ENCODE measurements around the gene PITPNM3. TPM values are rescaled to one million over a fixed set of nuclear protein-coding genes. Genes with fewer than 3 reads are reported as not detected.

Gene PITPNM3
- total RNA-seq, 1 donor: 1.8 TPM

- no peak overlapping the region for H2AFZ ChIP-seq (ENCODE audit: low read length)
- peaks cover 9% of the 10 kb centered on the region for H3K4me1 ChIP-seq (ENCODE audit: insufficient read depth, low read length)
- H3K9me3 ChIP-seq (ENCODE audit: low read depth, low read length): no peaks in the 10 kb centered on the region
- H3K27me3 ChIP-seq (ENCODE audit: insufficient read depth, low read length): peaks cover 4% of the 10 kb centered on the region
- no peaks in the 10 kb centered on the region for H3K79me2 ChIP-seq (ENCODE audit: insufficient read depth, low read length)
- no peak for DNase-seq (ENCODE audit: insufficient read length, low spot score, missing footprints)
- no peak overlapping the region for H3K4me2 ChIP-seq (ENCODE audit: insufficient read depth, low read length)
- H4K20me1 ChIP-seq (ENCODE audit: insufficient read depth, low read length): peaks cover 3% of the 10 kb centered on the region
- TF ChIP-seq CTCF (IDR thresholded peaks at IDR 0.05; ENCODE audit: extremely low read depth, low read depth, low read length): no peak
- H3K27ac ChIP-seq (ENCODE audit: low read depth, low read length): no peak overlapping the region
- no peak overlapping the region for H3K4me3 ChIP-seq (ENCODE audit: insufficient read depth, low read length)
- H3K36me3 ChIP-seq (ENCODE audit: insufficient read depth, low read length): no peaks in the 10 kb centered on the region
Measured at GRCh38 chr17:6559753-6560215, 3.4 kb upstream of the PITPNM3 start.

- DNase-seq (ENCODE audit: insufficient read length, low spot score, missing footprints): peak; percentile 76
- Histone ChIP-seq H3K4me1 (ENCODE audit: insufficient read depth, low read length) (peaks cover 13% of the 10 kb centered on the region), H3K4me3 (ENCODE audit: insufficient read depth, low read length) (no peak overlapping the region), H3K9me3 (ENCODE audit: low read depth, low read length) (no peaks in the 10 kb centered on the region), H3K4me2 (ENCODE audit: insufficient read depth, low read length) (no peak overlapping the region), H3K36me3 (ENCODE audit: insufficient read depth, low read length) (no peaks in the 10 kb centered on the region), H3K79me2 (ENCODE audit: insufficient read depth, low read length) (no peaks in the 10 kb centered on the region), H4K20me1 (ENCODE audit: insufficient read depth, low read length) (peaks cover 8% of the 10 kb centered on the region), H2AFZ (ENCODE audit: low read length) (no peak overlapping the region), H3K27me3 (ENCODE audit: insufficient read depth, low read length) (peaks cover 10% of the 10 kb centered on the region), H3K27ac (ENCODE audit: low read depth, low read length) (no peak overlapping the region)
- peak; percentile 12 for TF ChIP-seq CTCF (IDR thresholded peaks at IDR 0.05; ENCODE audit: extremely low read depth, low read depth, low read length)
Measured at GRCh38 chr17:6558932-6559752, 2.8 kb upstream of the PITPNM3 start.

DNA sequence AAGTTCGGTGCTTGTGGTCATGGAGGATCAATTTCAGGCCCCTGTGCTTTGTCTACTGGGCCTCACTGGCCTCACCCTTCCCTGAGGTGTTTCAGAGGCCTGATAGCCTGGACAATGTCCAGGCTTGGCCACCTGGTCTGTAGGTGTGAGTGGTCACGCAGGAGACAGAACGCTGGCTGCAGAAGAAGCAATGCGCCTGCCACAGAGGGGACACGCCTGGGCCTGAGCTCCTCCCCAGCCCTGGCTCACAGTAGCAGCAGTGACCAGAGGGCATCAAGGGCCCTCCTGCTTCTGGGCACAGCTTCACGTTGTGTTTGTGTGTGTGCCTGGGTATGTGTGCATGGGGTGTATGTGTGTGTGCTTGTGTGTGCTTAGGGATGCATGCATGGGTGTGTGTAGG, 1.9 kb upstream of the PITPNM3 start:
- Histone ChIP-seq H3K27ac (ENCODE audit: low read depth, low read length) (no peak overlapping the region), H3K9me3 (ENCODE audit: low read depth, low read length) (no peaks in the 10 kb centered on the region), H3K4me3 (ENCODE audit: insufficient read depth, low read length) (no peak overlapping the region), H2AFZ (ENCODE audit: low read length) (no peak overlapping the region), H3K4me2 (ENCODE audit: insufficient read depth, low read length) (no peak overlapping the region), H4K20me1 (ENCODE audit: insufficient read depth, low read length) (peaks cover 11% of the 10 kb centered on the region), H3K79me2 (ENCODE audit: insufficient read depth, low read length) (no peaks in the 10 kb centered on the region), H3K27me3 (ENCODE audit: insufficient read depth, low read length) (peaks cover 10% of the 10 kb centered on the region), H3K4me1 (ENCODE audit: insufficient read depth, low read length) (peaks cover 13% of the 10 kb centered on the region), H3K36me3 (ENCODE audit: insufficient read depth, low read length) (no peaks in the 10 kb centered on the region)
- peak; percentile 65 for DNase-seq (ENCODE audit: insufficient read length, low spot score, missing footprints)
- TF ChIP-seq CTCF (IDR thresholded peaks at IDR 0.05; ENCODE audit: extremely low read depth, low read depth, low read length): no peak

- no peaks in the 10 kb centered on the region for H3K9me3 ChIP-seq (ENCODE audit: low read depth, low read length)
- H3K4me2 ChIP-seq (ENCODE audit: insufficient read depth, low read length): peak overlapping the region; percentile 51
- H3K79me2 ChIP-seq (ENCODE audit: insufficient read depth, low read length): no peaks in the 10 kb centered on the region
- peaks cover 13% of the 10 kb centered on the region for H3K4me1 ChIP-seq (ENCODE audit: insufficient read depth, low read length)
- no peaks in the 10 kb centered on the region for H3K36me3 ChIP-seq (ENCODE audit: insufficient read depth, low read length)
- no peak overlapping the region for H2AFZ ChIP-seq (ENCODE audit: low read length)
- no peak overlapping the region for H3K27ac ChIP-seq (ENCODE audit: low read depth, low read length)
- H3K27me3 ChIP-seq (ENCODE audit: insufficient read depth, low read length): peaks cover 10% of the 10 kb centered on the region
- TF ChIP-seq CTCF (IDR thresholded peaks at IDR 0.05; ENCODE audit: extremely low read depth, low read depth, low read length): no peak
- H4K20me1 ChIP-seq (ENCODE audit: insufficient read depth, low read length): peaks cover 11% of the 10 kb centered on the region
- DNase-seq (ENCODE audit: insufficient read length, low spot score, missing footprints): no peak
- H3K4me3 ChIP-seq (ENCODE audit: insufficient read depth, low read length): no peak overlapping the region
Measured at GRCh38 chr17:6557040-6557438, 684 bp upstream of the PITPNM3 start.
